ENCODE measurements around the gene PSMC4.

The PSMC4 gene

GRCh38 chr19:39995794-39996193 lies 24.8 kb downstream of the PSMC4 start:
- no peak for DNase-seq

DNA sequence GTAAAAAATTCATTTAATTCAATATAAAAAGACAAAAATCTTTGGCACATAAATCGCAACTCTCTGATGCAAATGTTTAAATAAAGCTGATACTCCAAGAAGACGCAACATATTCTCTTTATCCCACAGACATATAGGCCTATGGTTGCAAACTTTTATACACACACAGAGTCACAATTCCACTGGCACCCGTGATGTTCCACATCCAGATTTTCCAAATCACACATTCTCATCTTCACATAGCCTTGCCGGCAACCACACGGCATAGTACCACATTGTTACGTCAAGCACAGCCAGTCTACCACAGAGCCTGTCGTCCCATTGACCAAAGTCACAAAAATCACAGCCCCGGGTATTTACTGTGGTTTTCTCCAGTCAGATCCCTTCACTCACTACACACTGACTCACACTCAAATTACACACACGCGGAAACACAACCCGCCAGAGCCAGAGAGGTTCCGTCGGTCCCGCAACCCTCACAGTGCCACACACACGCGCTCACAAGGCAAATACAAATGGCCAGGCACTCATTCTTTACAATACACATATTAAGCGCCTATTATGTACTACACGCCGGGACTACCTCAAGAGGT lies 25.3 kb downstream of the PSMC4 start:
- peak; percentile 39 to 58 for DNase-seq

DNA sequence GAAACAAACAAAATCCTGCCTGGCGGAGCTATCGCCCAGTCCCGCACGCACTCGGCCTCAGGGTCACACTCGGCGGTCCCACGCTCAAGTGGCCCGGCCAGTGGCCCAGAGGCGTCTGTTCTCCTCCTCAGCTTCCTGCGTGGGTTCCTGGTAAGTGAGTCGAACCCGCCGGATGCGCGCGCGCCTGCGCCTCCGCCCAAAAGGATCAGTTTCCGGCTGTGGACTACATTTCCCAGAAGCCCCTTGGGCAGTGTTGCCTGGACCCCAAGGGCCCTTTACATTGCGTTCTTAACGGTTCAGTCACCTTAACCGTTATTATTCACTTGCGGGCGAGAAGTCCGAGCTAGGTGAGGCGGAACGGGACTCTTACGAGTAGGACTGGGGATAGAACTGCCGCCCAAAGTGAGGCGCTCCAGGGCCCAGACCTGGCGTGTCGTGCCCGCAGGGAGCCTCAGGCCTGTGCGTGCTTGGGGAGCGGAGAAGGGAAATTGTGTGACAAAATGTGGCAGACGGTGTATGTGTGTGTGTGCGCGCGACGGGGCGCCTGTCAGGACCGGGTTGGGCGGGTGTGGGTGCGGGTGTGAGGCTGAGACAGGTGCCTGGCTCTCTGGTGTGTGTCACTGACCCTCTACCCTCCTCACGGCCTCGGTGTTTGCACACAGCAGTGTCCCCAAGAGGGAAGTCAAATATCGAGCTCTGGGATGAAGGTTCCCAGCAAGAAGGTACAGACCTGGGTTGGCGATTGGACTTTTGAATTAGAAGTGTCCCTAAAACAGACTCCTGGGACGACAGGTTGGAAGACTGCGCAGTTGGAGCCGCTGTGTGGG lies 26.1 kb downstream of the PSMC4 start, which contains the start of gene ZNF546:
Gene ZNF546, plus strand, starts transcription at position 250 of the 827 bp plus-strand sequence. CDS start 1,267 bp downstream, outside the sequence.
- peak; percentile 93 to 95 for DNase-seq

DNA sequence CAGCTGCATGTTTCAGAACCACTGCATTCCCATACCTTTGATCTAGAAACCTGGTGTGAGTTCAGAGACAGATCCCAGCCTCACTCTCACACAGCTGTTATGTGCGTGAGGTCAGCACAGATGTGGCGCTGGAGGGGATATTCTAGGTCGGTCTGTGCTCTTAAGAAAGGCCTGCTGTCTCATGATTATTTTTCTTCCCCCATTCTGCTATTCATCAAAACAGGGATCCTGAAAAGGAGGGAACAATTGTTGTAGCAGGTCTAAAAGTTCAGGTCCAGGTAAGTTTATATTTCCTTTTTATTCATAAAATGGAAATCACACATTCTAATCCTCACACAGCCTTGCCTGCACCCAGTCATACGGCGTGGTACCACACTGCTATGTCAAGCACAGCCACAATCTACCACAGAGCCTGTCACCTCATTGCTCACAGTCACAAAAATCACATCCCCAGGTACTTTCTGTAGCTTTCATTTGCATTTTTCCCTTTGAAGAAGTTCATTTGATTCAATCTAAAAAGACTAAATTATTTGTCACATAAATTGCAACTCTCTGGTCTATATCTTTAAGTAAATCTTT lies 26.8 kb downstream of the PSMC4 start:
- DNase-seq = peak in 1 of 2 experiments; percentile 37

GRCh38 chr19:39998501-39998900 lies 27.5 kb downstream of the PSMC4 start:
- no peak for DNase-seq

GRCh38 chr19:40005691-40006272 lies 34.8 kb downstream of the PSMC4 start:
- no peak for DNase-seq

DNA sequence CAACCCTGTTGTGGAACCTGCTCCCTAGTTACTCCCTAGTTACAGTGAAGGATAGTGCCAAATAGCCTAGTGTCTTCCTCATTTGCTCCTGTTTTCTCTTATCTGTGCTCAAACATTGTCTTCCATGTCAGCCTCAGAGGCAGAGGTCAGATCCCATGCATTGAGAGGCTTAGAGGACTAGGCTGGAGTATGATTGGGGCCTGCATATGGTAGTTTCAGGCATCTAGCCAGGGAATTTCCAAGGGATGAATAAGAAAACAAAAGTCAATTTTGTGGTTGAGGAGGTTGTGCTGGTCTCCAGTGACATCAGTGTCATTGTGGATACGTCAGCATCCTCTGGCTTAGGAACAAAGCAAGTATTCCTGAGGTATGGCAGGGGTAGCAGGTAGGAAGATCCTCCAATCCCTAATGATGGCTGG lies 35.3 kb downstream of the PSMC4 start:
- DNase-seq = no peak

DNA sequence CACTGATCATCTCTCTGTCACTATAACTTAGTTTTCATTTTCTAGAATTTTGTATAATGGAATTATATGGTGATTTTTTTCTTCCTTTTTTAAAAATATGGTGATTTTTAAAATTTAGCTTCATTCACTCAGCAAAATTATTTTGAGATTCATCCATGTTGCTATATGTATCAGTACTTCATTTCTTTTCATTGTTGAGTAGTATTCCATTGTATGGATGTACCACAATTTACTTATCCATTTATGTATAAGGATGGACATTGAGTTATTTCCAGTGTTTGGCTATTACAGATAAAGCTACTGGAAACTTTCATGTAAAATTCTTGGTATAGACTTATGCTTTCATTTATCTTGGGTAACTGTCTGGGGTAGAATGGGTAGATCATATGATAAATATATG lies 38.7 kb downstream of the PSMC4 start:
- no peak for DNase-seq

GRCh38 chr19:40013991-40014390 lies 43.0 kb downstream of the PSMC4 start:
- no peak for DNase-seq

- no peak for DNase-seq
These were observed 53.0 kb downstream of the PSMC4 start for GRCh38 chr19:40023969-40024368.

- no peak for DNase-seq
These were observed 55.1 kb downstream of the PSMC4 start for GRCh38 chr19:40025938-40026596.

- no peak for DNase-seq
These were observed 55.6 kb downstream of the PSMC4 start for GRCh38 chr19:40026597-40026970.
